ENCODE data around the gene ELAPOR2. TPM values are rescaled to one million over a fixed set of nuclear protein-coding genes. Genes with fewer than 3 reads are reported as not detected.
"Not testable (repeated sequence)": the region's sequence is repeated elsewhere in the genome, so short reads cannot be mapped to it uniquely, and the experiment has no call there.

The ELAPOR2 gene
- total RNA-seq (ENCODE audit: low replicate concordance): 29.5 and 39.8 TPM in 2 replicates
- long read RNA-seq, partial matches to known transcripts: 23 of 66 reads
- long read RNA-seq, other reads (novel, unspliced or antisense): 43 of 66 reads

- Mint-ChIP-seq H3K9me3 (no peaks in the 10 kb centered on the region), H3K36me3 (no peaks in the 10 kb centered on the region), H3K4me3 (peak within 1 kb of the TSS; percentile 91), H3K27me3 (peaks cover 19% of the 10 kb centered on the region), H3K4me1 (ENCODE audit: unreplicated experiment) (peaks cover 18% of the 10 kb centered on the region), H3K27ac (peak within 1 kb of the TSS; percentile 78)
- DNase-seq (ENCODE audit: extremely low spot score, unreplicated experiment): peak; percentile 79
- peak; percentile 72 for TF ChIP-seq CTCF (conservative IDR thresholded peaks at IDR 0.05)
Observed at GRCh38 chr7:87059525-87060287, at the start of gene ELAPOR2. TSS of gene ELAPOR2 (minus strand) at chr7:87059654. CDS start at chr7:87059513, 141 bp downstream.

GRCh38 chr7:87107949-87108776 is 48.7 kb upstream of the ELAPOR2 start:
- H3K4me1 Mint-ChIP-seq (ENCODE audit: unreplicated experiment): no peaks in the 10 kb centered on the region
- H3K27me3 Mint-ChIP-seq: no peaks in the 10 kb centered on the region
- no peak overlapping the region for H3K27ac Mint-ChIP-seq
- no peaks in the 10 kb centered on the region for H3K36me3 Mint-ChIP-seq
- no peak overlapping the region for H3K4me3 Mint-ChIP-seq
- no peaks in the 10 kb centered on the region for H3K9me3 Mint-ChIP-seq
- TF ChIP-seq CTCF (conservative IDR thresholded peaks at IDR 0.05): no peak
- no peak for DNase-seq (ENCODE audit: extremely low spot score, unreplicated experiment)

- Mint-ChIP-seq H3K9me3 (no peaks in the 10 kb centered on the region), H3K27me3 (no peaks in the 10 kb centered on the region), H3K4me3 (no peak overlapping the region), H3K4me1 (ENCODE audit: unreplicated experiment) (no peaks in the 10 kb centered on the region), H3K36me3 (no peaks in the 10 kb centered on the region), H3K27ac (no peak overlapping the region)
- TF ChIP-seq CTCF (conservative IDR thresholded peaks at IDR 0.05): no peak
- no peak for DNase-seq (ENCODE audit: extremely low spot score, unreplicated experiment)
Observed at GRCh38 chr7:87106974-87107612, 47.6 kb upstream of the ELAPOR2 start.

GRCh38 chr7:87105401-87105800 is 45.9 kb upstream of the ELAPOR2 start:
- Mint-ChIP-seq H3K4me1 (ENCODE audit: unreplicated experiment) (no peaks in the 10 kb centered on the region), H3K9me3 (no peaks in the 10 kb centered on the region), H3K36me3 (no peaks in the 10 kb centered on the region), H3K27ac (no peak overlapping the region), H3K4me3 (no peak overlapping the region), H3K27me3 (no peaks in the 10 kb centered on the region)
- no peak for TF ChIP-seq CTCF (conservative IDR thresholded peaks at IDR 0.05)
- no peak for DNase-seq (ENCODE audit: extremely low spot score, unreplicated experiment)

- TF ChIP-seq CTCF (conservative IDR thresholded peaks at IDR 0.05): no peak
- DNase-seq (ENCODE audit: extremely low spot score, unreplicated experiment): no peak
- H3K27me3 Mint-ChIP-seq: no peaks in the 10 kb centered on the region
- H3K36me3 Mint-ChIP-seq: no peaks in the 10 kb centered on the region
- no peaks in the 10 kb centered on the region for H3K4me1 Mint-ChIP-seq (ENCODE audit: unreplicated experiment)
- no peak overlapping the region for H3K4me3 Mint-ChIP-seq
- H3K27ac Mint-ChIP-seq: no peak overlapping the region
- H3K9me3 Mint-ChIP-seq: no peaks in the 10 kb centered on the region
Observed at GRCh38 chr7:87100326-87100725, 40.9 kb upstream of the ELAPOR2 start.

GRCh38 chr7:87097375-87097774 is 37.9 kb upstream of the ELAPOR2 start:
- not testable (repeated sequence) for H3K27me3 Mint-ChIP-seq; H3K9me3 Mint-ChIP-seq; H3K4me1 Mint-ChIP-seq (ENCODE audit: unreplicated experiment); H3K36me3 Mint-ChIP-seq; H3K4me3 Mint-ChIP-seq; DNase-seq (ENCODE audit: extremely low spot score, unreplicated experiment); H3K27ac Mint-ChIP-seq

Measured in type B pancreatic cell (in vitro differentiated cells).